Erythroblast (primary cell): ENCODE measurements around the gene OSBPL2.

Experiments
- GATA1 ChIP-seq: IDR thresholded peaks from 2 replicates; pipeline ENCODE4 v1.6.1; 2011; ENCODE audit warnings: low read depth, mild to moderate bottlenecking, control low read depth, low read length, moderate library complexity
- POLR2A ChIP-seq: IDR thresholded peaks from 2 replicates; pipeline ENCODE4 v1.6.1; 2011; ENCODE audit warnings: mild to moderate bottlenecking, low read length

GRCh38 chr20:62297449-62298227 lies 59.3 kb downstream of the OSBPL2 start:
- TF ChIP-seq POLR2A (no peak), GATA1 (no peak)
